Stimulated activated naive CD4-positive, alpha-beta T cell treated with Interleukin-2 at 50 U/mL for 16 hours (primary cell): Measurements from ENCODE around the gene AP3D1.
"Not testable (repeated sequence)": the region's sequence is repeated elsewhere in the genome, so short reads cannot be mapped to it uniquely, and the experiment has no call there.

Source experiments
- DNase-seq: peaks from one replicate; lab custom pipeline; 2025; lab: John Stamatoyannopoulos, UW

AP3D1 gene

GRCh38 chr19:2128252-2128651 lies 23.1 kb downstream of the AP3D1 start:
- DNase-seq, result not testable (repeated sequence)

DNA sequence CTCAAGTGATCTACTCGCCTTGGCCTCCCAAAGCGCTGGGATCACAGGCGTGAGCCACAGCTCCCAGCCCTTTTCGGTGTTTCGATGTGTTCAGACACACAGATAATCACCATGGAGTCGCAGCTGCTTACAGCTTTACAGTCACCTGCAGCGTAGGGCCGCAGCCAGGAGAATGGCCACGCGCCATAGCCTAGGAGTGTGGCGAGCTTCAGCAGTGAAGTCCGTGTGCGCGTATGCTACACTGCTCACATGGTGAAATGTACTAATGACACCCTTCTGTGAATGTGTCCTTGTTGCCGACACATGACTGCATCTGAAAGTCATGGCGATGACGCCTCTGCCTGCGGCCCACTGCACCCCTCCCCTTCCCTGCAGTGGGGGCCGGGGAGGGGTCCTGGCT lies 23.6 kb downstream of the AP3D1 start:
- no peak for DNase-seq

- no peak for DNase-seq
Observed at GRCh38 chr19:2126879-2127518, 24.4 kb downstream of the AP3D1 start.

DNA sequence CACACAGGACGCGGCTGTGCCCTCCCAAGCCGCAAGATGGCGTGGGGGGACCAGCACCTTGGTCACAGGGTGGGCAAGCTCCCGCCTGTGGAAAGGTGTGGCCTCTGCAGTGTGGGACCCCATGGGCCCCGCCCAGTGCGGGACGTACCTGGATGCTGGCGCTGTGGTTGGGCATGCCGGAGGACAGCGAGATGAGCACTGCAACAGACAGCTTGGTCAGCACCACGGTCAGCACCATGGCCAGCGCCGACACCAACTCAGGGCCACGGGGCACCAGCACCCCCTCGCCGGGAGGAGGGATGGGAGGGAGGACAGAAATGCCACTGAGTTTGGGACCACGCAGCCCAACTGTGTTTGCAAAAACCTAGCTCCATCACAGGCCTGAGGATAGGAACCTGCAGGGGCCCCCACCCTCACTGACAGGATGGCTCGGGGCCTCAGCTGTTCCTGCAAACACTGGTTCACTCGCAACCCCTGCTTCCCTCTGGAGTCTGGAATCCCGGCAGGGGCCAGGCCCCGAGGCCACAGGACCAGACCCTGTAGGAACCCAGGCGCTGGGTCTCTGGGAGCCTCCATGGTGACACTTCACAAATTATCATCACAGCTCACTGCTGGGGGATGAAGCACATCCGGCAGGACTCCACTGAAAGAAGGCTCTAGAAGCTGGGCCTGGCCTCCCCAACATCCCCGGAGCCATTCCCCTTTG lies 27.5 kb downstream of the AP3D1 start:
- DNase-seq, result no peak

GRCh38 chr19:2122982-2123381 lies 28.4 kb downstream of the AP3D1 start:
- DNase-seq, result no peak

- DNase-seq, result no peak
Observed at GRCh38 chr19:2122251-2122650, 29.1 kb downstream of the AP3D1 start.

DNA sequence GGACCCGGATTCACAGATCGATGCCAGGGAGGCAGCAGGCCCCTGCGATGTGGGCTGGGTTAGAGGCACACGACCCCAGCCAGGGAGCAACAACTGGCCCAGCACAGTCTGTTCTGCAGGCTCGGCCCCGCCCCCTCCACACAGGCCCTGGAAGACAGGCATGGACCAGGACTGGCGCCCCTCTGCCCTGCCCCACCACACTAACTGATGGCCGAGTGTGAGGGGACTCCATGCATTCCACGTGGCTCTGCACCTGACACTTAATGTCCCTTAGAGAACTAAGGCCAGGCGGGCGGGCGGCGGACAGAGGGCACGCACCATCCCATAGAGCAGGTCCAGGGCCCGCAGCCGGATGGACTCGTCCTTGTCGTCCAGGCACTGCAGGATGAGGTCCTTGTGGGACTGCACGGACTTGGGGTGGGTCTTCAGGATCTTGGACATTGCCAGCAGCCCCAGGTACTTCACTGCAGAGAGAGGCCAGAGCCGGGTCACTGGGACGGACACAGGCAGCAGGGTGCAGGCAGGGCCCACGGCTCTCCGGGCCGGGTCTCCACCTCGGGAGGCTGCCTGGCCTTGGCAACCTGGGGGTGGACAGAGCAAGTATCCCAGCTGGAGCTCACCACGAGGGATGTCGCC lies 29.8 kb downstream of the AP3D1 start:
- DNase-seq, result no peak

GRCh38 chr19:2120821-2121220 lies 30.5 kb downstream of the AP3D1 start:
- no peak for DNase-seq

GRCh38 chr19:2119921-2120785 lies 31.2 kb downstream of the AP3D1 start:
- DNase-seq, result no peak

DNA sequence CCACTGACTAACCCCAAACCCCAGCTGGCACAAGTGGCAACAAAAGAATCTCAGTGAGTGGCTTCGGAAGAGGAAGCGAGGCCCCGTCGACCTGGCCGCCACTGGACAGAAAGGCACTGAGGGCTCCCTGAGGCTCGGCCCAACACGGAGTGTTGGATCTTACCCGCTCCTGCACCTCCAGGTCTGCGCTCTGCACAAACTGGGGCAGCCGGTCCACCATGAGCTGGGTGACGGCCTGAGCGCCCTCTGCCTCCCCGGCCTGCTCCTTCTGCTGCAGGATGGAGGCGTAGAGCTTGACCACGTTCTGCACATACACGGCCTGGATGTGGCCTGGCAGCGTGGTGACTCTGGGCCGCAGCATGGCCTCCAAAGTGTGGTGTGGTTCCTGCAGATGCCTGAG lies 32.9 kb downstream of the AP3D1 start:
- DNase-seq, result no peak

GRCh38 chr19:2117215-2117960 lies 34.0 kb downstream of the AP3D1 start:
- DNase-seq, result no peak

DNA sequence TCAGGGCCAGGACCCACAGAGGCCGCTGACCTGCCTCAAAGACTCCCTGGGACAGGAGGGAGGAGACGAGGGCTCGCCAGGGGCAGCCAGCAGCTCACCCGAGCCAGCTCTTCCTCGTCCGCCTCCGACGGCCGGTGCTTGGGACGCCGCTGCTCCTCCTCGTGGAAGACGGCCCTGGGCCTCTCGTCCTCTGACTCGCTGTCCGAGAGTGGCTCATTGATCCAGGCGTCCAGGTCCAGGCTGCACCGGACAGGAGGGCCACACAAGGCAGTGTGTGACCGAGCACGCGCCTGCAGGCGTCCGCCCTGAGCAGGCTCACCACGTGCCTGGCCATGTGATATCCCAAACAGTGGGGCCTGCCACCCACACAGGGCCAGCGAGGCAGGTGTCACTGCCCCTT lies 34.9 kb downstream of the AP3D1 start:
- DNase-seq, result no peak

DNA sequence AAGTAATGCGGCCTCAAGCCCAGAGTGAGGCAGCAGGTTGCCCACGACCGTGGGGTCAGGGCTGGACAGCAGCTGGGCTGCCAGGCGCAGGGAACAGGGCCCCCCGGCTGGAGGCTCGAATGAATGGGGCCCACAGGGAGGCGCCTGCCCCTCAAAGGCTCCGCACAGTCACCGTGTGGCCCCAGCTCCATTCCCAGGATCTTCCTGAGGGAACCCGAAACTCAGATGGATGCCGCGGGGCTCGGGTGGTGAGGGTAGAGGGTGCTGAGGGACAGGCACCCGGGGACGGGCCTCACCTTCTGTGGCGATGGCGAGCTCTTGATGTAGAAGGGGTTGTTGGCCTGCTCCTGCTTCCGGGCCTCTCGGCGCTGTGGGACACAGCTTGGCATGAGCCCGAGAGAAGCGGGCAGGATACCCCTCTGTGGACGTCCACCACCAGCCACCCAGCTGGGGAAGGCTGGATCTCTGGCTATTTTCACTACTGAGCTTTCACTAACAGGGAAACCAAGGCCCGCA lies 35.4 kb downstream of the AP3D1 start:
- no peak for DNase-seq

DNA sequence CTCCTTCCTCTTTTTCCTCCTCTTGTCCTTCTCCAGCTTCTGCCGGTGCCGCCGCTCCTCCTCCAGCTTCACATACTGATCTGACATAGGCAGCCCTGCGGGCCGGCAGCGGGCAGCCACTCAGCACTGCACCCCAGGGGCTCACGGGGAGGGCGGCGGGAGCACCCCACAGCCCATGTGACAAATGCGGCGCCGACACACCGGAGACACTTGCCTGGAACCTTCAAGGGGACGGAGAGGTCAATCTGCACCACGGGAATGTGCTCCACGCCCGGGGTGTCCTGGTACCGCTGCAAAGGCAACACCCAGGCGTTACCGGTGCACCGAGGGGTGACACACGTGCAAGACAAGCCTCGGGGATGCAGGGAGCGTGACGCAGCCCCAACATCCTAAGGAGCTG lies 36.0 kb downstream of the AP3D1 start:
- DNase-seq, result no peak

DNA sequence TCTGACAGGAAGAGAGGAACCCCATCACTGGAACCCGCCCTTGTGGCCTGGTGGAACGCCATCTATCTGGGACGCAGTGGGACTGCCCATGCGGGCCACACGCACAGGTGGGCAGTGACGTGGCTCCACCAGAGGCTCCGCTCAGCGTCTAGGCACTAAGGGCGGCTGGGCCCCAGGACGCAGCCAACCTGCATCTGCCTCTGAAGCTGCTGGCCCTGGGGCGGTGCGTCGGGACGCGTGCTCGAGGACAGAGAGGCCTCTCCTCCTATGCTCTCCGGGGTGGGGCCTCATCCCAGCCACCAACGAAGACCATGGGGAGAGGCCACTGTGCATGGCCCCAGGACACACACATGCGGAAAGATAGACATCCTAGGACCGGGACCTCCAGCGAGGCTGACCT lies 36.5 kb downstream of the AP3D1 start:
- no peak for DNase-seq

DNA sequence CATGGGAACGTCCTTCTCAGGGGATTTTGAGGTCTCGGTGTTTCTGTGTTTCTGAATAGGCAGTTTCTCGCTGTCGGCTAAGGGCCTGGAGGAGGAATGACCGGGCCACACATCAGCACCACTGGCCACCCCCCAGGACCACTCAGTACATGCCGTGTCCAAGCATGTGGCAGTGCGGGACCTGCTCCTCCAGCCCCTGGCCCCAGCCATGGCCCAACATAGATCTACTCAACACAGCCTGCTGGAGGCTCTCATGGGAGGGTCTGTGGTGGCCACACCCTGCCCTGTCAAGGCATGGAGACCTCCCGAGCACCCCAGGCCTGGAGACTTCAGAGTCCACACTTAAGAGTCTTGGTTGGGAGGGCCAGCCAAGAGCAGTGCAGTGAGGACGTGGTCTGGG lies 37.1 kb downstream of the AP3D1 start:
- DNase-seq, result no peak

DNA sequence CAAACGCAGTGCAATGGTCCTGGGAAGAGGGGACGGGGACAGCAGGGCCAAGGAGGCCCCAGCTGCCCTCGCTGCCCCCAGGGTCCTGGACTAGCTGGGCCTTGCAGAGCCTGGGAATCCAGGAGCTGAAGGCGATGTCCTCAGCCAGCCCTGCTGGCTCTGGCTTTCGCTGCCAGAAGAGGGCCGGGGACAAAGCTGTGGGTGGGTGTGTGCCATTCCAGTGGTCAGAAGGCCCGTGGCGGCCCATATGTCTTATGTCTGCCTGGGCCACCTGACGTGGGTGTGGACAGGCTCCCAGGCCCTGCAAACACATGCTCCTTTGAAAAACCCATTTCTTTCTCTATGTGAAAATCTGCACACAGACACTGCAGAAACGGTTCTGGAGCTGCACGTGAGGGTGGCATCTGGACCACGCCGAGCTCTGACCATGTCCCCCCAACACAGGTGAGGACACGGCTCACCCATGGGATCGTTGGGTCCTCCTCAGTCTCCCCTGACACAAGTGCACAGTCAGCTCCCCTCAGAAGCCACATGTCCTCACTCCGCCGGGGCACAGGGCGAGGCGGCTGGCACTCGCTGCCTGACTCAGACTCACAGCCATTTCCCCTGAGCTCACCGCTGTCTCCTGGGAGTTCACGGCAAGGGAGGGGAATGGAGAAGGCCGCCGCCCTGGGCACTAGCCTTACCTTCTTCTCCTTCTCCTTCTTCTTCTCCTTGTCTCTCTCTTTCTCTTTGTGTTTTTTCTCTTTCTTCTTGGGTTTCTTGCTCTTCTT lies 37.7 kb downstream of the AP3D1 start:
- DNase-seq, result no peak

- DNase-seq, result no peak
Observed at GRCh38 chr19:2112516-2113320, 38.6 kb downstream of the AP3D1 start.

DNA sequence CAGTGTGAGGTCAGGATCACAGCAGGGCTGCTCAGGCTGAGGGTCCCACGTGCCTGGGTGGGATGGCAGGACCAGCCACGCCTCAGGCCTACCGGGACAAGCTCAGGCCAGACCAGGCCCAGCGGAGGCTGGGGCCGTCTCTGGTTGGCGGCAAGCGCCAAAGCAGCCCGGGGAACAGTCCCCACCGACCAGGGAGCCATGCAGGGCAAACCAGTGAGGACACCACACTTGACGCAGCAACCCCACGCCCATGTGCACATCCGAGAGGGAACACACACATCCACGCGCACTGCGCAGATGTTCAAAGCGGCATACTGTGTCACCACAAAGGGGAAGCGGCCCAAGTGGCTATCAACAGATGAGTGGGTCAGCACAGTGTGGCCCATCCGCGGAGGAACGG lies 39.5 kb downstream of the AP3D1 start:
- no peak for DNase-seq

- no peak for DNase-seq
Observed at GRCh38 chr19:2111425-2111824, 39.9 kb downstream of the AP3D1 start.
